WTC11 (cell line): ENCODE measurements around the gene IL5RA.

Source experiments
- CBFB ChIP-seq: sonication (generic); formaldehyde crosslinking; IDR thresholded peaks from 2 replicates; pipeline ENCODE4 v1.8.1; 2022; ENCODE audit warnings: mild to moderate bottlenecking, low read depth, missing genetic modification reagents
- CREB1 ChIP-seq: sonication (generic); formaldehyde crosslinking; IDR thresholded peaks from 2 replicates; pipeline ENCODE4 v1.8.0; 2023; ENCODE audit warnings: mild to moderate bottlenecking, missing genetic modification reagents
- CTCF ChIP-seq: fragments of 200-600 bp; IDR thresholded peaks from 2 replicates; pipeline ENCODE4 v1.8.0; 2022; ENCODE audit warnings: antibody characterized with exemption
- E2F4 ChIP-seq: sonication (generic); formaldehyde crosslinking; IDR thresholded peaks from 2 replicates; pipeline ENCODE4 v1.8.1; 2022; ENCODE audit warnings: low read depth, mild to moderate bottlenecking, moderate library complexity, missing genetic modification reagents, borderline replicate concordance
- ELF4 ChIP-seq: sonication (generic); formaldehyde crosslinking; IDR thresholded peaks from 2 replicates; pipeline ENCODE4 v1.8.1; 2022; ENCODE audit warnings: low read depth, mild to moderate bottlenecking, moderate library complexity, missing genetic modification reagents
- FOXJ3 ChIP-seq: sonication (generic); formaldehyde crosslinking; IDR thresholded peaks from 2 replicates; pipeline ENCODE4 v1.9.0; 2021; ENCODE audit warnings: missing genetic modification reagents, mild to moderate bottlenecking, borderline replicate concordance
- IRF1 ChIP-seq: sonication (generic); formaldehyde crosslinking; IDR thresholded peaks from 2 replicates; pipeline ENCODE4 v1.8.0; 2023; ENCODE audit warnings: missing genetic modification reagents
- SOX15 ChIP-seq: fragments of 250-450 bp; sonication (Bioruptor Pico); IDR thresholded peaks from 2 replicates; pipeline ENCODE4 v1.9.0; 2021; ENCODE audit warnings: mild to moderate bottlenecking
- STAT6 ChIP-seq: sonication (generic); formaldehyde crosslinking; conservative IDR thresholded peaks from 2 replicates; pipeline ENCODE4 v1.8.1; 2023; ENCODE audit warnings: mild to moderate bottlenecking, low read depth, missing genetic modification reagents, moderate library complexity
- USF2 ChIP-seq: sonication (generic); formaldehyde crosslinking; IDR thresholded peaks from 2 replicates; pipeline ENCODE4 v1.8.1; 2023; ENCODE audit warnings: mild to moderate bottlenecking, missing genetic modification reagents, moderate library complexity
- ZMAT4 ChIP-seq: fragments of 250-450 bp; sonication (Bioruptor Pico); IDR thresholded peaks from 2 replicates; pipeline ENCODE4 v1.9.0; 2021; ENCODE audit warnings: mild to moderate bottlenecking
- ZNF232 ChIP-seq: sonication (generic); formaldehyde crosslinking; IDR thresholded peaks from 2 replicates; pipeline ENCODE4 v1.8.0; 2022; ENCODE audit warnings: mild to moderate bottlenecking, missing genetic modification reagents
- ZNF512 ChIP-seq: sonication (generic); formaldehyde crosslinking; IDR thresholded peaks from 2 replicates; pipeline ENCODE4 v1.8.1; 2022; ENCODE audit warnings: missing genetic modification reagents, borderline replicate concordance

GRCh38 chr3:3134750-3135448 is 24.7 kb upstream of the IL5RA start:
- no peak for TF ChIP-seq IRF1 (CRISPR knock-in tag)
- no peak for TF ChIP-seq SOX15
- TF ChIP-seq CTCF = no peak
- no peak for TF ChIP-seq STAT6 (CRISPR knock-in tag)
- TF ChIP-seq E2F4 = no peak
- no peak for TF ChIP-seq ZMAT4
- TF ChIP-seq FOXJ3 (CRISPR knock-in tag) = no peak
- no peak for TF ChIP-seq ELF4
- no peak for TF ChIP-seq CREB1
- TF ChIP-seq CBFB (CRISPR knock-in tag) = no peak
- no peak for TF ChIP-seq ZNF232 (CRISPR knock-in tag)
- no peak for TF ChIP-seq USF2 (CRISPR knock-in tag)
- TF ChIP-seq ZNF512 (CRISPR knock-in tag) = no peak
